ENCODE measurements around the gene SUGCT.

SUGCT gene

GRCh38 chr7:40470817-40471216 lies 336.0 kb downstream of the SUGCT start:
- DNase-seq (ENCODE audit: low read depth in 2 of 2): no peak

- no peak for DNase-seq (ENCODE audit: low read depth in 2 of 2)
These were observed 337.1 kb downstream of the SUGCT start for GRCh38 chr7:40471891-40472290.

GRCh38 chr7:40474790-40475680 lies 340.2 kb downstream of the SUGCT start:
- no peak for DNase-seq (ENCODE audit: low read depth in 2 of 2)

- DNase-seq (ENCODE audit: low read depth in 2 of 2): no peak
These were observed 340.8 kb downstream of the SUGCT start for GRCh38 chr7:40475681-40475982.

GRCh38 chr7:40477094-40477493 lies 342.3 kb downstream of the SUGCT start:
- no peak for DNase-seq (ENCODE audit: low read depth in 2 of 2)

- DNase-seq (ENCODE audit: low read depth in 2 of 2): no peak
These were observed 348.0 kb downstream of the SUGCT start for GRCh38 chr7:40482845-40483244.

- no peak for DNase-seq (ENCODE audit: low read depth in 2 of 2)
These were observed 348.8 kb downstream of the SUGCT start for GRCh38 chr7:40483630-40484029.

- no peak for DNase-seq (ENCODE audit: low read depth in 2 of 2)
These were observed 355.2 kb downstream of the SUGCT start for GRCh38 chr7:40489844-40490602.

- no peak for DNase-seq (ENCODE audit: low read depth in 2 of 2)
These were observed 355.8 kb downstream of the SUGCT start for GRCh38 chr7:40490603-40490924.

- DNase-seq (ENCODE audit: low read depth in 2 of 2): no peak
These were observed 358.1 kb downstream of the SUGCT start for GRCh38 chr7:40492946-40493345.

- no peak for DNase-seq (ENCODE audit: low read depth in 2 of 2)
These were observed 358.8 kb downstream of the SUGCT start for GRCh38 chr7:40493609-40494051.

GRCh38 chr7:40498924-40499510 lies 364.2 kb downstream of the SUGCT start:
- DNase-seq (ENCODE audit: low read depth in 2 of 2): no peak

GRCh38 chr7:40499718-40500117 lies 364.9 kb downstream of the SUGCT start:
- no peak for DNase-seq (ENCODE audit: low read depth in 2 of 2)

- DNase-seq (ENCODE audit: low read depth in 2 of 2): no peak
These were observed 365.4 kb downstream of the SUGCT start for GRCh38 chr7:40500219-40500618.

GRCh38 chr7:40502359-40502758 lies 367.6 kb downstream of the SUGCT start:
- no peak for DNase-seq (ENCODE audit: low read depth in 2 of 2)

GRCh38 chr7:40506158-40506557 lies 371.4 kb downstream of the SUGCT start:
- DNase-seq (ENCODE audit: low read depth in 2 of 2): no peak

GRCh38 chr7:40507166-40507565 lies 372.4 kb downstream of the SUGCT start:
- DNase-seq (ENCODE audit: low read depth in 2 of 2): no peak

GRCh38 chr7:40509287-40509996 lies 374.6 kb downstream of the SUGCT start:
- DNase-seq (ENCODE audit: low read depth in 2 of 2): no peak

GRCh38 chr7:40516376-40516775 lies 381.6 kb downstream of the SUGCT start:
- DNase-seq (ENCODE audit: low read depth in 2 of 2): no peak

GRCh38 chr7:40519009-40519408 lies 384.2 kb downstream of the SUGCT start:
- DNase-seq (ENCODE audit: low read depth in 2 of 2): no peak

- DNase-seq (ENCODE audit: low read depth in 2 of 2): no peak
These were observed 386.4 kb downstream of the SUGCT start for GRCh38 chr7:40520986-40521738.
